ENCODE measurements around the gene LRMDA.

The LRMDA gene

GRCh38 chr10:75773813-75774782 lies 342.7 kb downstream of the LRMDA start:
- no peak for DNase-seq (ENCODE audit: low read depth in 2 of 2)

GRCh38 chr10:75774783-75775490 lies 343.5 kb downstream of the LRMDA start:
- no peak for DNase-seq (ENCODE audit: low read depth in 2 of 2)

GRCh38 chr10:75776738-75777504 lies 345.5 kb downstream of the LRMDA start:
- no peak for DNase-seq (ENCODE audit: low read depth in 2 of 2)

DNA sequence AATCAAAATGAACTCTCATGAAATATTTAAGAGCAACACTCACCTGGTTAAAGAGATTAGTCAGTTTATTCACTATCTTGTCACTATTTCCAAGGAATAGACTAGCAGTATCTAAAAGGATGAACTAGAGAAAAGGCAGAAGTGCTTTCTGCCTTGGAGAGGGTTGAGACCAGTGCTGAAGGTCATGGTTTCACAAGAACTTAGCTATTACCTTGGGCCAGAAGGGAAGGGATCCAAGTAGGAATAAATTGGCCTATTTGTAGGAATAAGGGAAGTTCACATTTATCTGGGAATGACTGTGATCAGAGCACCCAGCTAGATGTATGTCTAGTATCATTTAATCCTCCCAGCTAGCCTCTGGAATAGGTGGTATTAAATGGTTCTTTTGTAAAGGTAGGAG lies 347.2 kb downstream of the LRMDA start:
- DNase-seq (ENCODE audit: low read depth in 2 of 2): no peak

- DNase-seq (ENCODE audit: low read depth in 2 of 2): no peak
Observed at GRCh38 chr10:75779276-75779675, 347.9 kb downstream of the LRMDA start.

DNA sequence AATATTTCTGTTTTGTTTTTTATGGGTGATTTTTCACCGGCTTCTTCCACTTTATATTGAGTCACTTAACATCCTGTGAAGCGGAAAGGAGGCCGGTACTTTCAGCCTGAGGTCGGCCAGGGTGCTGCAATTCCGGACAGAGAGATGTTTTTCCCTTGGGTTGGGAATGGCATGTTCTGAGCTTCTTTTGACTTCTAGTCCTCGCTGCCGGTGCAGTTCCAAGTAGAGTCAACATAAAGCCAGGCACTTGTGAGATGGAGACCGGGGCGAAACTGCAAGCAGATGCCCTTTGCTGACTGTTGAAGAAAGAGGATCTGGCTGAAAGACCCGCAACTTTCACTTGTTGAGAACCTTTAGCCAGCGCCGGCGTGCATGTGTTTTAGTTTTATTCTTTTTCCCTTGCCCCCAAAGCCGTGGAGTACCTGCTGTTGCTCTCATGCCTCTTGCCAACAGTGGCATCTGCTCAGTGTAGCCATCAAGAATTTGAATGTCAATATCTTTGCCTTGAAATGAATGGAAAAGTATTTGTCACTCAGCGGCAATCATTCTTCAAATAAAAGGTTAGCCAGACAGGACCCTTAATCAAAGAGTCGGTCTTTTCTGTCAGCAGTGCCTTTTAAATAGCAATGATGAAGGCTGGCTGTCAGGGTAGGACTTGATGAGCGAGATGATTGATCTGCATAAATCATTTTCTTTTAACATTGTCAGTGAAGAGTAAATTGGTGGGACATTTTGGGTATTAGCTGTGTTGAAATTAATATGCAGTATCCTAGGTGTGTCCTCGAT lies 351.2 kb downstream of the LRMDA start:
- DNase-seq (ENCODE audit: low read depth in 2 of 2): no peak

- DNase-seq (ENCODE audit: low read depth in 2 of 2): no peak
Observed at GRCh38 chr10:75788394-75789205, 357.2 kb downstream of the LRMDA start.

GRCh38 chr10:75793848-75794247 lies 362.4 kb downstream of the LRMDA start:
- no peak for DNase-seq (ENCODE audit: low read depth in 2 of 2)

GRCh38 chr10:75801121-75801520 lies 369.7 kb downstream of the LRMDA start:
- DNase-seq (ENCODE audit: low read depth in 2 of 2): no peak

DNA sequence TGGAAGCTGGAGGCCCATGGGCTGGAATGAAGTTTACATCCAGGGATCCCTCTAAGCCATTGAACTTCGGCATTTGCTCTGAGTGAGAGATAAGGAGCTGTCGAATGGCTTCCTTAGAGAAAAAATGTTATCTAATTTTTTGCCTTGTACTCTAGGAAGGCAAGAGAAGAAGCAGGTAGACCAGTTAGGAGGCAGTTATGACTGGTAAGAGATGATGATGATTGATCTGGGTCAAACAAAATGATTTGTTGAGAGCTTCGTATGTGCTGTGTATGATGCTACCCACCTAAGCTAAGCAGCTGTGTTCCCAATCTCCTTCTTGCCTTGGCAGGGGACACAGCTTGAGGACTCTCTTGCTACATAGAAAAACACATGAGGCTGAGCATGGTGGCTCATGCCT lies 370.2 kb downstream of the LRMDA start:
- no peak for DNase-seq (ENCODE audit: low read depth in 2 of 2)

DNA sequence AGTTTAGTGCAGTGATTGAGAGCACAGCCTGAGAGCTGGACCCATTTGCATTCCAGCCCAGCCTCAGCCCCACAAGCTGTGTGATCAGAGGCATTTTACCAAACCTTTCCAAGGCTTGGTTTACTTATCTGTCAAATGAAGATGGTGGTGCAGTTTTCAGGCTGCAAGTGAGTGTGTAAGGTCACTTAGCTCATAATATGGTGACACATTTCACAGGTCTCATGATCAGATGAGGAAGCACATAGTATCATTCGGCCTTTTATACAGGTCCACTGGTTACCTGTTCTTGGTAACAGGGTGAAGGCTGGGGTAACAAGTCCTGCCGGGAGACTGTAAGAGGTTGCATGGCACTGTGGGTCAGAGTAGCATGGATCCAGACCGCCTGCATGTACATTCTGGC lies 371.7 kb downstream of the LRMDA start:
- DNase-seq (ENCODE audit: low read depth in 2 of 2): no peak

- DNase-seq (ENCODE audit: low read depth in 2 of 2): no peak
Observed at GRCh38 chr10:75803816-75804552, 372.6 kb downstream of the LRMDA start.

GRCh38 chr10:75806186-75806585 lies 374.8 kb downstream of the LRMDA start:
- DNase-seq (ENCODE audit: low read depth in 2 of 2): no peak

DNA sequence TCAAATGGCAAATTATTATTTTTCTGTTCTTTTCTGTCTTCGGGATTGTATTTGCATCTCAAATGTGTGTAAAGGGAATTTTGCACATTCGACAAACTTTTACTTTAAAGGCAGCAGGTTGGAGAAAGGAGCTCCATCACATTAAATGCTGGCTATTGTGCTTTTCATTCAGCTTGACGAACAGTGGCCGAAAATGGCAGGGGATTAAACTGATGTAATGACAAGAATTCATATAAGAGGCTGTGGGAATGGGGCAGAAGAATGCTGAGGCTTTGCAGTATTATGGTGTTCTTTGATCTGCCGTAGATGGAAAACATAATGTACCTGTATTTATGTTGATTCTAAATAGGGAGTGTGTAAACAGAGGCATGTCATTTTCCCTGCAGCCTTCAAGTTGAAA lies 376.0 kb downstream of the LRMDA start:
- no peak for DNase-seq (ENCODE audit: low read depth in 2 of 2)

GRCh38 chr10:75809003-75809402 lies 377.6 kb downstream of the LRMDA start:
- DNase-seq (ENCODE audit: low read depth in 2 of 2): no peak

- no peak for DNase-seq (ENCODE audit: low read depth in 2 of 2)
Observed at GRCh38 chr10:75814014-75814413, 382.6 kb downstream of the LRMDA start.

DNA sequence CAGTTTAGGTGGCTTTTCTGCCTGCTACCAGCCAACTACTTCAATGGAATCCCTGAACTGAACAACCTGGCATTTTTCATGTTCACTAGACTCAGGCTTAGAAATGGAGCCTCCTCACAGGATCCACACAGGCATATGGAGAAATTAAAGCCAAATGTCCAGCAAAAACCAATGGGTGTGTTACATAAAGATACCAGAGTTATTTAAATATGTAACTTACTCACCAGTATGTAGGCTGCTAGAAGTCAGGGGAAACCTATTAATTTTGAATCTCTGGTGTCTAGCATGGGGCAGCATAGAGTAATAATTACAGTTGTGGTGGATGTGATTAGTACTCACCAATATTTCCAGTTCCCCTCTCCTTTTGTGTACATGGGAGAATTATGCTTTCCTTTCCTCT lies 383.6 kb downstream of the LRMDA start:
- no peak for DNase-seq (ENCODE audit: low read depth in 2 of 2)

- no peak for DNase-seq (ENCODE audit: low read depth in 2 of 2)
Observed at GRCh38 chr10:75817198-75817597, 385.8 kb downstream of the LRMDA start.

DNA sequence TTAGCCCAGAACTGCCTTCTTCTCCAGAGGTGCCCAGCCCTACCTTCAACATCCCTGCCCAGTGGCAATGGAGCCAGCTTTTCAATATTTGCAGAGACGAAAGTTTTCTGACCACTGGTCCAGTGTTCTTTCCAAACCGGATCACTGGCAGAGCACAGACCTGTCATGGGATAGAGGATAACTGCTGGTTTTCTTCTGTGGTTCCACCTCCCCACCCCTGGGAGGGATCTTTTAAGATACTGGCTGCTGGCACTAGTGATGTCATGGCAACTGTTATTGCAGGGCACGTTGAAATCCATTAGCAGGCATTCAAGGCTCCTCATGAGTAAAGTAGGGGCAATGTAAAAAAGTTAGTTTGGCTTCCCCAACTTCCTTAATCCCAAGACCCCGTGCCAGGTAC lies 387.1 kb downstream of the LRMDA start:
- no peak for DNase-seq (ENCODE audit: low read depth in 2 of 2)

GRCh38 chr10:75825235-75825634 lies 393.8 kb downstream of the LRMDA start:
- no peak for DNase-seq (ENCODE audit: low read depth in 2 of 2)
